Measurements from ENCODE around the gene KIF2A.
A peak's percentile ranks its signal among the peaks of the same experiment; 100 is the strongest.

Gene KIF2A

GRCh38 chr5:62386824-62387223 is 80.8 kb downstream of the KIF2A start:
- DNase-seq: no peak

DNA sequence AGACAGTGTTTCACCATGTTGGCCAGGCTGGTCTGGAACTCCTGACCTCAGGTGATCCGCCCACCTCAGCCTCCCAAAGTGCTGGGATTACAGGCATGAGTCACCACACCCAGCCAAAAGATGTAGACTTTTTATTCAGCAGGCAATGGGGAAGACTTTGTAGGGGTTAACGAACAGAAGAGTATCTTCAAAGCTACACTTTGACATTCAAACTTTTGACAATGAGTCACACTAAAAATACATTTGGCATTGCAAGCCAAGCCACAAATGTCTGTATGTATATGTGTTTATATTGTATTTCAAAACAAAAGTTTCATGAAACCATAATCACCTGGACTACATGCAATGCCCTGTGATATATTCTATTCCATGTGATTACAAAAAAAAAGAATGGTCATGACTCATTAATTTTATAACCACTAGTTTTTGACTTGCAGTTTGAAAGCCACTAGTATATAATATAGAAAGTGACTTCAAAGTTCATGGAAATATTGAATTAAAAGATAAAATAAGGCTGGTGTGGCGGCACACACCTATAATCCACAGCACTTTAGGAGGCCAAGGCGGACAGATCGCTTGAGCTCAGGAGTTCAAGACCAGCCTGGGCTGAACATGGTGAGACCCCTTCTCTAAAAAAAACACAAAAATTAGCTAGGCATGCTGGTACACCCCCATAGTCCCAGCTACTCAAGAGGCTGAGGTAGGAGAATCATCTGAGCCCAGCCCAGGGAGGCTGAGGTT is 89.4 kb downstream of the KIF2A start:
- no peak for DNase-seq

GRCh38 chr5:62403411-62404250 is 97.6 kb downstream of the KIF2A start, which contains the start of gene DIMT1:
DIMT1 (minus strand) TSS chr5:62403905; CDS start chr5:62403772, 133 bp downstream.
- DNase-seq: peak; percentile 98

DNA sequence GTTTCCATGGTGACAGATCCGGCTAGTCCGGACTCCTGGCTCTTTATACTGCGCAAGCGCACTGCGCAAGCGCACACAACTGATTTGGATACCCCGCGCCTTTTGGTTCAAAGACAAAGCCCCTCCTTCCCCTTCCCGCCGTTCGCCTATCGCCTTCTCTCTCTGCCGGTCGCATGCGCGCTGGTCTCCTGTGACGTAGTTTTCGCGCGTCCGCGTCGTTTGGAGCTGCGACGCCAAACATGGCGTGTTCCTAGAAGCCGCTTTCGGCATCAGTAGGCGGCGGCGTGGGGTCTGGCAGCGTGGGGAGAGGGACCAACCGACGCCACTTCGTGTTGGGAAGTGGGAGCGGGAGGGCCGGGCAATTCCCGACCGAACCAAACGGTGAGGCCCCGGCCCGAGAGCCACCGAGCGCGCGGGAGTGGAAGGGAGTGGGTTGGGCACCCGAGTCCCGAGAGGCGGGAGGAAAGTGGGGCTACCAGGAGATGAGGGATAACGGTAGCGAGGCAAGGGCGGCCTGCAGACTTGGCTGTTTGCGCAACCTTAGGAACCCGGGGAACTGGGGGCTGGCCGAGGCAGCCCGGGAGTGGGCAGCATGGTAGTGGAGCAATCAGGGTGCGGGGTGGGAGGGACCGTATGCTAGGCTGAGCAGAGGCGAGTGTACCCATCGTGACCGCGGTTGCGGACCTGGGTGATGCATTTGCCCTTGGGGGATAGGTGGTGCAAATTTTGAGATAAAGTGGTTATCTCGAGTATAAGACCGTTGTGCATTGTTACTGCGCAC is 106.7 kb downstream of the KIF2A start, which contains the start of gene IPO11:
IPO11 (plus strand) TSS at position 215 of the 781 bp plus-strand sequence. CDS start 24,517 bp downstream, outside the sequence.
- peak; percentile 97 to 100 for DNase-seq

- no peak for DNase-seq
These were observed 107.7 kb downstream of the KIF2A start for GRCh38 chr5:62413711-62414110.

- no peak for DNase-seq
These were observed 112.6 kb downstream of the KIF2A start for GRCh38 chr5:62418462-62419076.

- no peak for DNase-seq
These were observed 113.6 kb downstream of the KIF2A start for GRCh38 chr5:62419609-62420008.

- DNase-seq: no peak
These were observed 115.4 kb downstream of the KIF2A start for GRCh38 chr5:62421414-62421813.

GRCh38 chr5:62424763-62425162 is 118.8 kb downstream of the KIF2A start:
- DNase-seq: no peak

GRCh38 chr5:62431735-62432620 is 126.0 kb downstream of the KIF2A start:
- no peak for DNase-seq

DNA sequence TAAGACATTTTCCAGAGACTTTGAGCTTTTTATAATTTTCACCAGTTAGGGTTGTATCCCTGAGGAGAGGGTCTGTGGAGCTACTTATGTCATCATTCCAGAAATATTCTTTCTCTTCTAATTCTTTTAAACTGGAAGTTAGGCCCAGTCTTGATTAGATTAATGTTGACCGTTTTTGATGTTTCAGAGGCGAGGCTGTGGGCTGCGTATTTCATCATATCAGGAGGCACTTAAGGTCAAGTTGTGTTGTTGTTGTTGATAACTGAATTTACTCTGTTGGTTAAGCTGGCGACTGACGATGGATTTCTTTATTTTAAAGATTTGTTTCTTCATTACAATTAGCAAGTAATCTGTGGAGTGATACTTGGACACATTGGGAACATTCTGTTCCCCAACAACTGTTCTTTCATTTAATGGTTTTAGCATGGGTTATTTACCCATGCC is 126.6 kb downstream of the KIF2A start:
- no peak for DNase-seq

Data from SW 1271 (cell line).